NCI-H226 (cell line): Measurements from ENCODE around the gene TLE7.

Source experiments
- DNase-seq: peaks from one replicate; pipeline ENCODE4 v3.0.0-alpha.2; 2015

TLE7 gene

GRCh38 chr16:71442051-71442440 is at the start of gene TLE7:
TLE7 (minus strand) TSS chr16:71442054; CDS start chr16:71433324, 8,730 bp downstream.
- no peak for DNase-seq

GRCh38 chr16:71491054-71491453 is 49.2 kb upstream of the TLE7 start:
- DNase-seq: no peak

GRCh38 chr16:71490361-71490760 is 48.5 kb upstream of the TLE7 start:
- no peak for DNase-seq

GRCh38 chr16:71489122-71489521 is 47.3 kb upstream of the TLE7 start, which contains the start of gene ZNF19:
ZNF19 (minus strand) TSS chr16:71489324; CDS start chr16:71482114, 7,210 bp downstream.
- DNase-seq: no peak

- peak; percentile 91 for DNase-seq
Observed at GRCh38 chr16:71484006-71484893, 42.4 kb upstream of the TLE7 start.

- DNase-seq: no peak
Observed at GRCh38 chr16:71482569-71482968, 40.7 kb upstream of the TLE7 start.

- DNase-seq: no peak
Observed at GRCh38 chr16:71480956-71481355, 39.1 kb upstream of the TLE7 start.

- DNase-seq: no peak
Observed at GRCh38 chr16:71479420-71479819, 37.6 kb upstream of the TLE7 start.

GRCh38 chr16:71476457-71477124 is 34.7 kb upstream of the TLE7 start:
- no peak for DNase-seq

- peak; percentile 65 for DNase-seq
Observed at GRCh38 chr16:71474864-71475263, 33.0 kb upstream of the TLE7 start.

- peak; percentile 34 for DNase-seq
Observed at GRCh38 chr16:71473891-71474290, 32.0 kb upstream of the TLE7 start.

GRCh38 chr16:71472931-71473330 is 31.1 kb upstream of the TLE7 start:
- no peak for DNase-seq

GRCh38 chr16:71472051-71472450 is 30.2 kb upstream of the TLE7 start:
- no peak for DNase-seq

- peak; percentile 32 for DNase-seq
Observed at GRCh38 chr16:71467810-71468209, 26.0 kb upstream of the TLE7 start.

- no peak for DNase-seq
Observed at GRCh38 chr16:71464231-71464630, 22.4 kb upstream of the TLE7 start.

GRCh38 chr16:71461686-71462648 is 20.1 kb upstream of the TLE7 start, which contains the start of gene ZNF23:
ZNF23 (minus strand) TSS chr16:71462247; CDS start chr16:71456796, 5,451 bp downstream.
- DNase-seq: peak; percentile 70

GRCh38 chr16:71460941-71461340 is 19.1 kb upstream of the TLE7 start:
- no peak for DNase-seq

GRCh38 chr16:71460236-71460635 is 18.4 kb upstream of the TLE7 start:
- peak; percentile 81 for DNase-seq

- DNase-seq: no peak
Observed at GRCh38 chr16:71459510-71459909, 17.7 kb upstream of the TLE7 start.

- DNase-seq: no peak
Observed at GRCh38 chr16:71456801-71457200, 14.9 kb upstream of the TLE7 start.

- DNase-seq: peak; percentile 99
Observed at GRCh38 chr16:71453036-71453435, 11.2 kb upstream of the TLE7 start.

GRCh38 chr16:71449020-71449419 is 7.2 kb upstream of the TLE7 start:
- no peak for DNase-seq
